Uterus (tissue), 2 donors: ENCODE results near the gene COL4A1.

Source experiments
- POLR2A ChIP-seq, 2 donors: fragments of 450-650 bp; IDR thresholded peaks; one replicate each; pipeline ENCODE4 v1.6.1; 2016; ENCODE audit warnings: antibody characterized with exemption in 2 of 2, mild to moderate bottlenecking in 1 of 2, moderate library complexity in 1 of 2
- TF ChIP-seq, protein P1 (sequence below), 4 experiments: fragments of 200-600 bp in 2 of 4; fragments of 450-650 bp in 2 of 4; sonication (generic) in 2 of 4; IDR thresholded peaks; one replicate each; pipeline ENCODE4 v1.5.1; 2016 to 2019; ENCODE audit warnings: antibody characterized with exemption in 4 of 4, mild to moderate bottlenecking in 2 of 4, moderate library complexity in 1 of 4

GRCh38 chr13:110344320-110344719 lies 37.4 kb upstream of the COL4A1 start:
- TF ChIP-seq, protein P1, sequence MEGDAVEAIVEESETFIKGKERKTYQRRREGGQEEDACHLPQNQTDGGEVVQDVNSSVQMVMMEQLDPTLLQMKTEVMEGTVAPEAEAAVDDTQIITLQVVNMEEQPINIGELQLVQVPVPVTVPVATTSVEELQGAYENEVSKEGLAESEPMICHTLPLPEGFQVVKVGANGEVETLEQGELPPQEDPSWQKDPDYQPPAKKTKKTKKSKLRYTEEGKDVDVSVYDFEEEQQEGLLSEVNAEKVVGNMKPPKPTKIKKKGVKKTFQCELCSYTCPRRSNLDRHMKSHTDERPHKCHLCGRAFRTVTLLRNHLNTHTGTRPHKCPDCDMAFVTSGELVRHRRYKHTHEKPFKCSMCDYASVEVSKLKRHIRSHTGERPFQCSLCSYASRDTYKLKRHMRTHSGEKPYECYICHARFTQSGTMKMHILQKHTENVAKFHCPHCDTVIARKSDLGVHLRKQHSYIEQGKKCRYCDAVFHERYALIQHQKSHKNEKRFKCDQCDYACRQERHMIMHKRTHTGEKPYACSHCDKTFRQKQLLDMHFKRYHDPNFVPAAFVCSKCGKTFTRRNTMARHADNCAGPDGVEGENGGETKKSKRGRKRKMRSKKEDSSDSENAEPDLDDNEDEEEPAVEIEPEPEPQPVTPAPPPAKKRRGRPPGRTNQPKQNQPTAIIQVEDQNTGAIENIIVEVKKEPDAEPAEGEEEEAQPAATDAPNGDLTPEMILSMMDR (IDR thresholded peaks at IDR 0.05) = no peak
- TF ChIP-seq POLR2A (IDR thresholded peaks at IDR 0.05) = no peak
